Memory B cell (primary cell): ENCODE data around the gene DDIT4.
A peak's percentile ranks its signal among the peaks of the same experiment; 100 is the strongest.
"Not testable (repeated sequence)": the region's sequence is repeated elsewhere in the genome, so short reads cannot be mapped to it uniquely, and the experiment has no call there.

Experiments used
- ATAC-seq: fragments of 150-1000 bp; cut with Tn5 transposase; 2 replicates; pipeline ENCODE4 v1.10.0; 2021; ENCODE audit warnings: low read depth, mild to moderate bottlenecking, moderate library complexity
- DNase-seq, 2 donors: peaks; one replicate each; pipeline ENCODE4 v3.0.0; 2022; ENCODE audit warnings: low spot score in 2 of 2
- H3K27ac Mint-ChIP-seq: one replicate; pipeline ENCODE4 v1.8.0; 2022; ENCODE audit warnings: mild to moderate bottlenecking, moderate library complexity, mixed read lengths
- H3K27me3 Mint-ChIP-seq: one replicate; pipeline ENCODE4 v1.8.0; 2022; ENCODE audit warnings: mixed read lengths
- H3K36me3 Mint-ChIP-seq: one replicate; pipeline ENCODE4 v1.8.0; 2022; ENCODE audit warnings: mild to moderate bottlenecking, mixed read lengths
- H3K4me1 Mint-ChIP-seq: one replicate; pipeline ENCODE4 v1.8.0; 2022; ENCODE audit warnings: mixed read lengths
- H3K4me3 Mint-ChIP-seq: one replicate; pipeline ENCODE4 v1.8.0; 2022; ENCODE audit warnings: mild to moderate bottlenecking, moderate library complexity, mixed read lengths
- H3K9me3 Mint-ChIP-seq: one replicate; pipeline ENCODE4 v1.8.0; 2022; ENCODE audit warnings: mixed read lengths

Gene DDIT4

DNA sequence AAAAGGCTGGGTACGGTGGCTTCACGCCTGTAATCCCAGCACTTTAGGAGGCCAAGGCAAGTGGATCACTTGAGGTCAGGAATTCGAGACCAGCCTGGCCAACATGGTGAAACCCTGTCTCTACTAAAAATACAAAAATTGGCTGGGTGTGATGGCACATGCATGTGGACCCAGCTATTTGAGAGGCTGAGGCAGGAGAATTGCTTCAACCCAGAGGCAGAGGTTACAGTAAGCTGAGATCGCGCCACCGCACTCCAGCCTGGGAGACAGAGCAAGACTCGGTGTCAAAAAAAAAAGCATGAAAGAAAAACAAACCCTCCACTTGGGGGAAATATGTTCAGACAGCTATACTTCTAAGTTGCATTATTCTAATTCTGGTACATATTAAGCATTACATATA is 5.9 kb downstream of the DDIT4 start:
- not testable (repeated sequence) for H3K4me3 Mint-ChIP-seq, H3K27me3 Mint-ChIP-seq, ATAC-seq, DNase-seq, H3K9me3 Mint-ChIP-seq, H3K27ac Mint-ChIP-seq
- Mint-ChIP-seq H3K36me3 (peaks cover 11% of the 10 kb centered on the region), H3K4me1 (peaks cover 25% of the 10 kb centered on the region)

GRCh38 chr10:72283131-72283530 is 9.4 kb downstream of the DDIT4 start:
- Mint-ChIP-seq H3K4me3 (no peak overlapping the region), H3K36me3 (no peaks in the 10 kb centered on the region), H3K27ac (no peak overlapping the region), H3K27me3 (no peaks in the 10 kb centered on the region), H3K9me3 (peaks cover 3% of the 10 kb centered on the region), H3K4me1 (peaks cover 21% of the 10 kb centered on the region)
- DNase-seq (no peak), ATAC-seq (no peak)

DNA sequence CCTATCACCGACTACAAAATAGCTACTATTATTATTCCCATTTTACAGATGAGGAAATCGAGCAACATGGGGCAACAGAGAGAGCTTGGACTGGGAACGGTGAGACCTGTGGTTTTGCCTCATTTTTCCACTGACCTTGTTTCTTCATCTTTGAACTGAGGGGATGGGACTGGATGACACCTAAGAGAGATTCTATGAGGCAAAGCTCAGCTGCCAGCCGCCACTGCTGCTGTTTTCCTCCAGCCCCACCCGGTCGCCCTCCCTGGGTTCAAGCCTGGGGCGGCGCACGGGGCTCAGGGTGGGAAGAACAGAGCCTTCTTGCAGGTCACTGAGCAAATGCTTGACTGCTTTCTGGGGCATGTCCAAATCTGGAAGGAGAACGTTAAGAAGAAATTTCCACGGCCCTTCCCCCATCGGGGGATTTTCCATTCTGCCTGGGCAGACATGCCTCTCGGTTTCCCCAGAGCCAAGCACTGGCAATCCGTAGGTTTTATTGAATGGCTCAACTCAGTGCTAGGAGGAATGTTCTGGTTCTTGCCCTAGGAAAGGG is 12.3 kb downstream of the DDIT4 start:
- H3K27ac Mint-ChIP-seq: peak overlapping the region; percentile 61

GRCh38 chr10:72291019-72291532 is 17.4 kb downstream of the DDIT4 start:
- Mint-ChIP-seq H3K36me3 (no peaks in the 10 kb centered on the region), H3K27me3 (no peaks in the 10 kb centered on the region), H3K9me3 (no peaks in the 10 kb centered on the region), H3K4me1 (peaks cover 17% of the 10 kb centered on the region), H3K27ac (no peak overlapping the region), H3K4me3 (no peak overlapping the region)
- DNase-seq (no peak), ATAC-seq (no peak)

More for the DNA sequence above, 12.3 kb downstream of the DDIT4 start:
- no peaks in the 10 kb centered on the region for H3K36me3 Mint-ChIP-seq
- peaks cover 19% of the 10 kb centered on the region for H3K4me1 Mint-ChIP-seq
- H3K9me3 Mint-ChIP-seq: peaks cover 3% of the 10 kb centered on the region
- ATAC-seq: peak; percentile 34
- no peak overlapping the region for H3K4me3 Mint-ChIP-seq
- DNase-seq: no peak
- H3K27me3 Mint-ChIP-seq: no peaks in the 10 kb centered on the region

DNA sequence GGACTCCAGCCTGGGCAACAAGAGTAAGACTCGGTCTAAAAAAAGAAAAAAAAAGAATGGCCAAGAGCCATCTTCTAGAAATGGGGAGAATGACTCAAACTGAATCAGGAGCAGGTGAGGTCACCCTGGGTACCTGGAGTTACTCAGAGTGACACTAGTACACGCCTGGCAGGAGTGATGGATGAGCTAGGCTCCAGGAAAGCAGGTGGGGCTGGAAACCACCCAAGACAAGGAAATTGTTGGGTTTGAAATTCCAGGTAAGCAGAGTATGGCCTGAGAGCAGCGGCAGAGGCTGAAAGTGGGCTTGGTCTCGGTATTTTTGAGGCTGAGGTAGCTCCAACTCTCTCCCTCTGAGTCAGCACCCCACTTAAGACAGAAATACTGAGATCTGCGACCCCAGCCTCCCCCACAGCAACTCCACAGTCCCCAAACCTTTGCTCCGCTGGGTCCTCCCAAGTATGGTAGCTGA is 18.5 kb downstream of the DDIT4 start:
- DNase-seq (no peak), ATAC-seq (no peak)
- peak overlapping the region; percentile 65 for H3K27ac Mint-ChIP-seq
- no peaks in the 10 kb centered on the region for H3K9me3 Mint-ChIP-seq
- H3K36me3 Mint-ChIP-seq: no peaks in the 10 kb centered on the region
- H3K4me1 Mint-ChIP-seq: peaks cover 18% of the 10 kb centered on the region
- H3K4me3 Mint-ChIP-seq: no peak overlapping the region
- no peaks in the 10 kb centered on the region for H3K27me3 Mint-ChIP-seq

DNA sequence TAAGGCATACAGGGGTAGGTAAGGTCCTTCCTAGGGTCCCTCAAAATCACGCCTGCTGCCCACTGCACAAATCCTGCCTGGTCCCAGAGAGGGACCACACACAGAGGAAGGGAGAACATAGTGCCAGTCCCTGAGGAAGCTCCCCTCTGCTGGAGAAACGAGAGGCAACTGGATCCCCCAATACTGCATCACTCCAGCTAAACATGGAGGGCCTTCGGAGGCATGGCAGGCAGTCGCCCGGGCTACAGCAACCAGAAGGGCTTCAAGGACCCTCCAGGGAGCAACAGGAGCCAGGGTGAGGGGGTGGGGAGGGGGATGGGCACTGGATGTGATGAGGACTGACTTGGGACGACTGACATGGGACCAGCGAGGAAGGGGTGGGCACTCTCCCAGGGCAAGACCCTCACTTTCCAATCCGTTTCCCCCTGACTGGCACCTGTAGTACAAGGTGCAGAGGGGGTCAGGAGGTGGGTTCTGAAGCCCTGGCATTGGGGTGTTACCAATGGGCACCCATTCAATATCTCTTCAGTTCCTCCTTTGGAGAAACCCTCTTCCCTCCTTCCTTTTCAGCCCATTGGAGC is 21.7 kb downstream of the DDIT4 start:
- ATAC-seq (no peak), DNase-seq (no peak)
- Mint-ChIP-seq H3K27me3 (no peaks in the 10 kb centered on the region), H3K4me3 (peak overlapping the region; percentile 47), H3K27ac (peak overlapping the region; percentile 99), H3K4me1 (peaks cover 24% of the 10 kb centered on the region), H3K9me3 (no peaks in the 10 kb centered on the region), H3K36me3 (no peaks in the 10 kb centered on the region)

DNA sequence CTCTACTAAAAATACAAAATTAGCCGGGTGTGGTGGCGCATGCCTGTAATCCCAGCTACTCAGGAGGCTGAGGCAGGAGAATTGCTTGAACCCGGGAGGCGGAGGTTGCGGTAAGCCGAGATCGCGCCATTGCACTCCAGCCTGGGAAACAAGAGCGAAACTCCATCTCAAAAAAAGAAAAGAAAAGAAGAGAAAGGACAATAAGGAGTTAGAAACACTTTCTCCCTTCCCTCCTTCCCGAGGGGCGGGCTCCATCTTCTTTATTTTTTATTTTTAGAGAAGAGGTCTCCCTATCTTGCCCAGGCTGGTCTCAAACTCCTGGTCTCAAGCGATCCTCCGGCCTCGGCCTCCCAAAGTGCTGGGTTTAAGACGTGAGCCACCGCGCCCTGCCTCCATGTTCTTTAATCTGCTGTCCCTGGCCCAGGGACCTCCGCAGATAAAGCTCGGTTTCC is 23.1 kb downstream of the DDIT4 start:
- not testable (repeated sequence) for H3K9me3 Mint-ChIP-seq, ATAC-seq, DNase-seq, H3K36me3 Mint-ChIP-seq, H3K27me3 Mint-ChIP-seq
- Mint-ChIP-seq H3K27ac (peak overlapping the region; percentile 99), H3K4me3 (peak overlapping the region; percentile 88), H3K4me1 (peaks cover 26% of the 10 kb centered on the region)

- peak; percentile 74 for ATAC-seq
Observed at GRCh38 chr10:72297281-72297804, 23.6 kb downstream of the DDIT4 start.

GRCh38 chr10:72297805-72298591 is 24.3 kb downstream of the DDIT4 start:
- H3K9me3 Mint-ChIP-seq: no peaks in the 10 kb centered on the region
- peak; percentile 89 to 93 for DNase-seq
- peak; percentile 67 for ATAC-seq
- H3K36me3 Mint-ChIP-seq: no peaks in the 10 kb centered on the region
- peaks cover 26% of the 10 kb centered on the region for H3K4me1 Mint-ChIP-seq
- peak overlapping the region; percentile 99 for H3K27ac Mint-ChIP-seq
- peak overlapping the region; percentile 88 for H3K4me3 Mint-ChIP-seq
- no peaks in the 10 kb centered on the region for H3K27me3 Mint-ChIP-seq

More at GRCh38 chr10:72297281-72297804, 23.6 kb downstream of the DDIT4 start:
- Mint-ChIP-seq H3K4me1 (peaks cover 26% of the 10 kb centered on the region), H3K9me3 (no peaks in the 10 kb centered on the region), H3K27me3 (no peaks in the 10 kb centered on the region), H3K4me3 (peak overlapping the region; percentile 88), H3K27ac (peak overlapping the region; percentile 99), H3K36me3 (no peaks in the 10 kb centered on the region)
- peak; percentile 85 to 97 for DNase-seq

DNA sequence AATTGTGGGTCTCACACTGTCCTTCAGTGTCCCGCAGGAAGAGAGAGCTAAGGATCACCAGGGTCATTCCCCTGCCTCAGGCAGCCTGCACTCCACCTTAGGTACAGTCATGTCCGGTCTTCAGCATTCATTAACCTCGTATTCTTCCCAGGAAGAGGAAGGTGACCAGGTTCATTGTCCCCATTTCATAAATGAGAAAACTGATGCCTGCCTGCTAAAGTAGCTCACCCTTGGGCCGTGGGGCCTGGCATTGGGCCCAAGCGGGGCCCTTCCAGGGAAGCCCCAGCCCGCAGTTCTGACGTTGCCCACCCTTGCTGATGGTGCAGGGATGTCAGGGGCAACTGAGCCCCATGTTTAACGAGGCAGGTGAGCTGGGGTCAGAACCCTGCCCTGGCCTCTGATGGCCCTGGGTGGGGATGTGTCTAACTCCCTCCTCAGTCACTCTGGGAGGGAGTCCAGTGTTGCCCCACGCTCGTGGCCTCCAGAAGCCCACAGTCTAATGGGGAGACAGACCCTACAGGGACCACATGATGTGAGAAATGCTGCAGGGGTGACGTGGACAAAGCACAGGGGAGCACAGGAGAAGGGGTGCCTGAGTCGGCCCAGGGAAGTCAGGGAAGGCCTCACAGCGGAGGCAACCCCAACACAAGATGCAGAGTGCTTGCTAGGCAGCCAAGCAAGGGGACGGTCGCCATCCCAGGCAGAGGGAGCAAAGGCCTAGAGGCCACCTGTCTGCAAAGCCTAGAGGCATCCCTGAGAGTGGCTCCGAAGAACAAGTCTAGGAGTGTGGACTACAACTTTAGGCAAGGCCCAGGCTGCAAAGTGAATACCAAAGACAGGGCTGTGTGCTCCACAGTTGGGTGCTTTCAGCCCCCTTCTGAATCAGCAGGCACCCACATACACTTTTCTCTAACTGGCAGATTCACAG is 25.1 kb downstream of the DDIT4 start:
- ATAC-seq: no peak
- no peaks in the 10 kb centered on the region for H3K27me3 Mint-ChIP-seq
- H3K4me3 Mint-ChIP-seq: no peak overlapping the region
- H3K4me1 Mint-ChIP-seq: peaks cover 26% of the 10 kb centered on the region
- no peaks in the 10 kb centered on the region for H3K9me3 Mint-ChIP-seq
- no peaks in the 10 kb centered on the region for H3K36me3 Mint-ChIP-seq
- peak overlapping the region; percentile 99 for H3K27ac Mint-ChIP-seq
- DNase-seq: no peak

DNA sequence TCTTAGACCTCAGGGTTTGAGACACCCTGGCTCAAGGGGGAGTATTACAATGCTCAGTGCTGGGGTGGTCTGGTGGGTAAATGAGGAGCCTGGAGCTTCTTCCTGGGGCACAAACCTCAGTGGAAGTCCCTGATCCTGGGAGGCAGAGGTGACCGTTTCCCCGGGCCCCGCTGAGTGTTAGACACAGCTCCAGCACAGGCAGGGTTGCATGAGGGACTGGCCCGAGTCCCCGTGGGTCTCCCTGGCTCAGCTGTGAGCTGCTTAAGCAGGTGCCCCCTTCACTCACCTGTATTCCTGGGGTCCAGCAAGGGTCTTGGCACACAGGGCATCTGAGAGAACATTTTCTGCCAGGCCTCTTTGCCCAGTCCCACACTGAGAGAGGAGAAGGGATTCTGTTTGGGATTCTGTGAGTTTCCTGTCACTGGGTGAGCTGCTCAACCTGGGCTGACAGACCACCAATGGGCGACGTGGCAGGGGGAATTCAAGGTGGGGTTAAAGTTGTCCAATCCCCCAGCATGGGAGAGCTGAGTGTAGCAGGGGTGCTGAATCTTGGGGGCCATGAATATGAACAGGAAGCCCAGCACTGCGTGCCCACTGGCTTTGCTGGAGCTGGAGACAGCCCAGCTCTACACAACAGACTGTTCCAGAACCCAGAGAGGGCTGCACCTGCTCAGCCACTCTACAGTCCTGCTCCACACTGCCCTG is 29.9 kb downstream of the DDIT4 start:
- DNase-seq (no peak), ATAC-seq (no peak)
- Mint-ChIP-seq H3K4me3 (no peak overlapping the region), H3K4me1 (peaks cover 13% of the 10 kb centered on the region), H3K27me3 (no peaks in the 10 kb centered on the region), H3K9me3 (no peaks in the 10 kb centered on the region), H3K36me3 (no peaks in the 10 kb centered on the region), H3K27ac (no peak overlapping the region)

DNA sequence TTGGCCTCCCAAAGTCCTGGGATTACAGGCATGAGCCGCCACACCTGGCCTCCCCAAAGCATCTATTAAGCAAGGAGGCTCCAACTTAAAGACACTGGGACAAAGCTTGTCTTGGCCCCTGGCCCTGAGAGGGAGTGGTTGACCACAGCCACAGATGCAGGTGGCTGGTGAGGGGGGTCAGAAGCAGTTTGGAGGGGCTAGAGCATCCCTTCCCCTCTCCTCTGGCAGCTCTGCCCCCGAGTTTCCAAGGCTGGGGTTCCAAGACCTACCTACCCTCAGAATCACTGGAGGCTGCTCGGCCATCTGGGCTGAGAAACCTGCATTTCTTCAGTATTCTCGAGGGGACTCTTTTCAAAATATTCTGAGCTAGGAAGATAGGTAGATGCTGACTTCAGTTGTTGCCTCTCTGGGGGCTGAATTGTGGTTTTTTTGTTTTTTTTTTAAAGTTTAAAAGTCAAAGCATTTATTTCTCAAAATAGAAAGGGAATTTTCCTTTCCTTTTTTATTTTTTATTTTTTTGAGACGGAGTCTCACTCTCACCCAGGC is 32.6 kb downstream of the DDIT4 start:
- DNase-seq (no peak), ATAC-seq (no peak)
- no peaks in the 10 kb centered on the region for H3K9me3 Mint-ChIP-seq
- no peaks in the 10 kb centered on the region for H3K36me3 Mint-ChIP-seq
- peaks cover 17% of the 10 kb centered on the region for H3K4me1 Mint-ChIP-seq
- H3K27ac Mint-ChIP-seq: no peak overlapping the region
- H3K4me3 Mint-ChIP-seq: no peak overlapping the region
- no peaks in the 10 kb centered on the region for H3K27me3 Mint-ChIP-seq
